Fibroblast of skin of abdomen (primary cell): Measurements from ENCODE around the gene ANK3.

Experiments
- DNase-seq: peaks from one replicate; pipeline ENCODE4 v3.0.0-alpha.2; 2013

Gene ANK3

DNA sequence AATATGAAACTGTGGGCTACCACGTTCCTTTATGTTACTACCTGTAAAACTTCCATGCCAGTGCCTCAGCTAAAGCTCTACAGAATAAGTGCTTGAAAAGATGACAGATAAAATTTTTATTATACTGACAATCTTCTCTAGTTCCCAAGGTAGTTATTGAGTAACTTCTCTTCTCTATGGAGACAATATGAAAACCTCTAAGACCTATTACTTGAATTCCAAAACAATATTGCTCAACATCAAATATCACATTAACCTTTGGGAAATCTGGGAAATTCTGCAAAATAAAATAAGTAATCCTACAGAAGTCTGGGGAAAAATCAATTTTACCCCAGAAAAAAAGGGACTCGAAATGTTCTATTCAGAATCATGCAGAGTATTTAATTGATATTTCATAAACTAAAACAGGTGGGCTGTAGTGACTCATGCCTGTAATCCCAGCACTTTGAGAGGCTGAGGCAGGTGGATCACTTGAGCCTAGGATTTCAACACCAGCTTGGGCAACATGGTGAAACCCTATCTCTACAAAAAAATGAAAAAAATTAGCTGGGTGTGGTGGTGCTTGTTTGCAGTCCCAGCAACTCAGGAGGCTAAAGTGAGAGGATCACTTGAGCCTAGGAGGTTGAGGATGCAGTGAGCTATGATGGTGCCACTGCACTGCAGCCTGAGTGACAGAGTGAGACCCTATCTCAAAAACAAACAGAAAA is 23.8 kb upstream of the ANK3 start:
- no peak for DNase-seq

GRCh38 chr10:60410970-60411369 is 21.3 kb upstream of the ANK3 start:
- DNase-seq, result no peak

DNA sequence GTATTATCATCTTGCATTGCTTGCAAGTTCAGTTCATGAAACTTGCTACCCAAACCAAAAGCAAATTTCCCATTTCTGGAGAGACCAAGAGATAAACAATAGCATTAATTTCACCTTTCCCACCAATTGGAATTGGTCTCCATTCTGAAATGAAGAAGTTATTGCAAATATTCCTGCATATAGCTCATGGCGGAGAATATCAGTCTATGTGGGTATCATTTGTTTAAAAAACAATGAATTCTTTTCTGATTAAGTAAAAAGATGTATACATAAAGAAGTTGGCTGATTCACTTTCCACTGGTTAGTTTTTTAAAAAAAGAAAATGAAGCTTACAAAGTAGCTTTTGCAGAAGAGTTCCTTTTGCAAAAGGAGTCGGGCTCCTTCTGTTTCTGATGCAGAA is 19.5 kb upstream of the ANK3 start:
- DNase-seq, result no peak

DNA sequence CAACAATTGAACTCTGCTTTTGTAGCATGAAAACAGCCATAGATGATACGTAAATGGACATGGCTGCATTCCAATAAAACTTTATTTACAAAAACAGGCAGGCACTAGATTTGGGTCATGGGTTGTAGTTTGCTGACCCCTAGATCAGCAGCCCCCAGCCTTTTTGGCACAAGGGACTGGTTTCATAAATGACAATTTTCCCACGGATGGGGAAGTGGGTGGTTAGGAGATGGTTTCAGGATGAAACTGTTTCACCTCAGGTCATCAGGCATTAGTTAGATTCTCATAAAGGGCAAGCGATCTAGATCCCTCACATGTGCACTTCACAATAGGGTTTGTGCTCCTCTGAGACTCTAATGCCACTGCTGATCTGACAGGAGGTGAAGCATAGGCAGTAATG is 16.5 kb upstream of the ANK3 start:
- no peak for DNase-seq

GRCh38 chr10:60405172-60405571 is 15.5 kb upstream of the ANK3 start:
- no peak for DNase-seq

- no peak for DNase-seq
Measured at GRCh38 chr10:60403168-60403873, 13.6 kb upstream of the ANK3 start.

DNA sequence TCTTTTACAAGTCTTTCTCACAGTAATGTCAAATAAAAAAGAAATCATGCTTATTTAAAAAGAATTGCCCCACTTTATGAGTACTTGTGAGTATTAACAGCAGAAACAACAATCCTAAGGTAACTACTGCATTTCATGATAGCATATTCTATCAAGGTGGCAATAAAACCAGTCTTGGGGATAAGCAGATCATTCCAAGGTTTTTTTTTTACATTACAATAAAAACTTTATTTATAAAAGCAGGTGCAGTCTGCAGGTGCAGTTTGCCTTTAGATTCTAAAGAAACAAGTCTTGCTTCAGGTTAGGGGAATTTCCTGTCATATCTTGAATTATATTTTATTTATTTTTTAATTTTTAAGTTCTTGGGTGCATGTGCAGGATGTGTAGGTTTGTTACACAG is 10.7 kb upstream of the ANK3 start:
- no peak for DNase-seq

- DNase-seq, result no peak
Measured at GRCh38 chr10:60399328-60399727, 9.7 kb upstream of the ANK3 start.

- DNase-seq, result no peak
Measured at GRCh38 chr10:60397792-60398191, 8.1 kb upstream of the ANK3 start.

DNA sequence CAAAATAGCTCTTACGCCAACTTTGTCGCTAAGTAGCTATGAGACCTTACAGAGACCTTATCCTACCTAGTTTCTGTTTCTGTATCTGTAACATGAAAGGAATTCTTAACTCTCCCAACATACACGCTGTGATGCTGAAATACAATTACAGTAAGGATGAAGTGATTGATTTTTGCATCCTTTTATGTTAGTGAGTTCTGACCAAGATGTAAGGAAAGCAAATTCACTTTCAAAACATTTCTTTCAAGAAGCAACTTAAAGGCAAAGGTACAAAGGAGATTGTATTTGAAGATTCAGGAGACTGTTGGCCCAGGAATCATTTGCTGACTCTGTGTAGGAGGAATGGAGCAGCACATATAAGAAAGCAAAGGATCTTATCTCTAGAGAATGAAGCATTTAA is 7.1 kb upstream of the ANK3 start:
- DNase-seq, result no peak

- no peak for DNase-seq
Measured at GRCh38 chr10:60395711-60396110, 6.0 kb upstream of the ANK3 start.

- no peak for DNase-seq
Measured at GRCh38 chr10:60394446-60394845, 4.8 kb upstream of the ANK3 start.

- DNase-seq, result no peak
Measured at GRCh38 chr10:60390224-60390626, 550 bp upstream of the ANK3 start.

DNA sequence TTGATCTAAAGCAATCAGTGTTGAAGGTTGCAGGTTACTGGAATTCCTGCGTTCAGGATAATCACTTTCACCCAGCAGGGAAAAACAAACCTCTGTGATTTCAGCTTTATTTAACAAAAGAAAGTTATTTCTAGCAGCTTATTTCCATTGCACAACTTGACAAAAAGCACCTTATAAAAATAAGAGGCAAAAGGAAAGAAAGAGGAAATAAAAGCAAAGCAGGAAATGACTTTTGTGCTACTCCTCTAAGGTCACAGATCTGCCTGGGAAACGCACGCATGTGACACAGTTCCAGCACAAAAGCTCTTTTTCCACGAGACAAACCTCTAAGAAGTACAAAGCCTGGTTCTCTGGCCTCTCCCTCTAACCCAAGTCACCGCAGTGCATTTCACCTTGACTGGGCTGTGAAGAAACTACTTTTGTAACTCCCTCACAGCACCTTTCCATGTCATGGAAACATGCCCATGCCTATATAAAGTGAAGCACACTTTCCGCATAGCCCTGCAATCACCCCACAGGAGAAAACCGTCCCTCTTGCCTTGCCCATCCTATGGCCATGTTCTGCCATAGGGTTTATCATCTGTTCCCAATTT is 870 bp downstream of the ANK3 start:
- DNase-seq, result no peak

DNA sequence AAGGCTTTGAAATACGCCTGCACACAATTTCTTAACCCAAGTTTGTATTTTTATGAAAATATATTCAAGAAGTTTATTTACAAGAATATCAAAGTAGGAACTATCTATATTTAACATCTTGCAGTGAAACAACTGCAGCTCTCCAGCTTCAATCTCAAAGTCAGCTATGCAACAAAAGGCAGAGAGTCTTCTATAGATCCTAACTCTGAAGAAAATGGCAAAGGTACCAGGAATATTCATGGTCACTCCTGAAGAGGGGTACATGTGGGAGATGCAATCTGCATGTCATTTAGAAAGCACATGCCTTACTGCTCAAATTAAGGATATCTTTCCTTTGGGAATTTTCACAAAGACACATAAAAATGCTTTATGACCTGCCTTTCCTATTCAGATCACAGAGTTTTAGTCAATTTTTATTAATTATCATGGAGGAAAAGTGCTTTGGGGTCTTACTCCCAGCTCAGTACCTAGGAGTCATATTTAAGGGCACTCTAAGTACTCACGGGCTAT is 1.5 kb downstream of the ANK3 start:
- DNase-seq, result no peak

GRCh38 chr10:60387531-60387930 is 2.1 kb downstream of the ANK3 start:
- DNase-seq, result no peak

GRCh38 chr10:60385399-60385738 is 4.3 kb downstream of the ANK3 start:
- no peak for DNase-seq

GRCh38 chr10:60384708-60385398 is 4.8 kb downstream of the ANK3 start:
- peak; percentile 99 for DNase-seq

- peak; percentile 39 for DNase-seq
Measured at GRCh38 chr10:60384011-60384410, 5.7 kb downstream of the ANK3 start.

DNA sequence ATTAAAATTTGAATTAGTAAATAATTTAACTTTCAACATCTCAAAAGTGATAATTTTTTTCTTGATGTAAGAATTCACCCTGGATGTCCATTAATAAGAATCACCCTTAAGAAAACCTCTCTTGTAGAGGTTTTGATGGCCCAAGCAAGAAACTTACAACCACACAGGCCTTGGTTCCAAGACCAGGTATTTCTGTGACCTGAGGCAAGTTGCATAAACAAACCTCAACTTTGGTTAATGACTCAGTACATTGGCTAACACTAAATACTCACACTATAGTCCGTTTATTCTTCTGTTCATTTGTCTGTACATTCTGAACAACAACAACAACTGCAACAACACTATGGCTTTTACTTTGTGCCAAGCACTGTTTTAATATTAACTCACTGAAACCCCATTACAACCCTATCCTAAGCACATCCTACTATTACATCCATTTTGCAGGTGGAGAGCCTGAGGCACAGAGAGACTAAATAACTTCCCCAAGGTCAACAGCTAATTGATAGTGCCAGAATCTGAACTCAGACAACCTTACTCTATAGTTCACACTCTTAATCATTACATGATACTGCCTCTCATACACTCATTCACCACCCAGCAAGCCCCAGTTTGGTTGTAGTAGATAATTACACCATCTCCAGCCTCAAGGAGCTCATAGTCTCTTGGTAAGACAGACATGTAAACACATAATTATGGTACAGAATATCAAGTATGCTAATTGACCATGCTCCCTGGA is 6.6 kb downstream of the ANK3 start:
- no peak for DNase-seq

- DNase-seq, result no peak
Measured at GRCh38 chr10:60380781-60381180, 8.9 kb downstream of the ANK3 start.

GRCh38 chr10:60377955-60378354 is 11.7 kb downstream of the ANK3 start:
- DNase-seq, result peak; percentile 37

DNA sequence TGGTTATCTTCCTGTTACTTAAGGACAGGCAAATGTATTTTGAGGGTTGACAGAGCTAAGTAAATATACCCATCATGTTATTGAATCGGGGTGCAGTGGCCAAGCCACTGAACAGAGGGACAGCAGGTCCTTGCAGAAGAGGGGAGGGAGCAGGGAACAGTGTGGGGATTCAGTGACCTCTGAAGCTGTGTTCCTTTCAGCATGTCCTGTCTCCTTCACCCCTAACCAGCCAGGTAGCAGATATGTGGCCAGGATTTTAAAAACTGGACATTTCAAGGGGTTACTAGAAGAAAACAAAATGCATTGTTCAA is 12.7 kb downstream of the ANK3 start:
- no peak for DNase-seq
